NOMO-1 (cell line): ENCODE measurements around the gene IMMP2L.
"Not testable (repeated sequence)": the region's sequence is repeated elsewhere in the genome, so short reads cannot be mapped to it uniquely, and the experiment has no call there.

ENCODE experiments used
- DNase-seq, 2 experiments: peaks; one replicate each; lab custom pipeline; 2025; ENCODE audit not compliant: unreplicated experiment in 2 of 2; lab: John Stamatoyannopoulos, UW

Gene IMMP2L

DNA sequence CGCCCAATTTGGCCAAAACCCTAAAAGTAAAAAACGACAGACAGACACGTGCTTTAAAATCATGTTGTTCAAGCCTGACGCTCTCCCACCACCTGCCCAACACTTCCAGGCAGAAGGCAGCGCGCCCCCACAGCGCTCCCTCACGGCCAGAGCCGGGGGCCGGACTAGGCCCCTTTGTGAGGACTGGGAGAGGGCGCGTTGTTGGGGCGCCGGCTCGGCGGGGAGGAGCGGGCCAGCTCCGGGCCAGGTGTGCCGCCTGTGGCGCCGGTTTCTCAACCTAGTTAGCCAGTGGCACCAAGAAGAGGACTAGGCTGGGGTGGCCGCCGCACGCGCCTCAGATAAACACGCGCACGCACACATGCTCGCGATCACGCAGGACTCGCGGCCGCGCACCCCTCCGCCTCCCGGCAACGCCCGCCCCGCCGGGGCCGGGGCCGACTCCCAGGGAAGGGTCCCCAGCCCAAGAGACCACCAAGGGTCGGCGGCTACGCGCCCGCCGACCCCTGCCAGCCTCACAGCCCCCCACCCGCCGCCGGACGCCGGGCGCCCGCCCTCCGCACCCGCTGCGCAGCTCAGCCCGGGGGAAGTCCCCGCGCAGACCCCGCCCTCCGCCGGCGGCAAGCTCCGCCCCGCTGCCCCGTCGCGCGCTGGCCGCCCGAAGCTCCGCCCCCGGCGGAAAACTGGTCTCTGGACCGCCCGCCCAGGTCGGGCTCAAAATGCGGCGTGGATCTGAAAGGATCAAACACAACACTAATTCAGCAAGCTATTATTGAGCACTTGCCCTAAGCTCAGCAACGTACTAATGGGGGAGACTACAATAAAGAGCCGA, at the start of gene IMMP2L:
Gene IMMP2L (minus strand): TSS at position 589 of the 829 bp plus-strand sequence.
- peak; percentile 42 to 69 for DNase-seq

GRCh38 chr7:111609483-111610254, 47.4 kb upstream of the IMMP2L start:
- DNase-seq = not testable (repeated sequence)

DNA sequence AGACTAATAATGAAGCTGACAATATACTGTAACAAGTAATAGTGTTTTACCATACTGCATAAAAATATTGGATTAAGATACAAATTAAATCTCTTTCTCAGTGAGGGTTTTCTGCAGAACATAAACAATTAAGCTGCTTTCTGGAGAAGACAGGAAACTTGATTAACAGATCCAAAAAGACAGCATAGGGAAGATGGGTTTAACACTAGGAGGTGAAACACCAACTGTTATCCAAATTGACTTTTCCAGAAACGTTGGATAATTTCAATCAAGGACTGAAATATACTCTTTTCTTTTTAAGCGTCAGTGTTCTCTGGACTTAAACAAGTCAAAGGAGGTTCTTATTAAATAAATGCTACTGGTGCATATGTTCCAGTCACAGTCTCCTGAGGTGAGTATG, 45.3 kb upstream of the IMMP2L start:
- DNase-seq = no peak

GRCh38 chr7:111605246-111605645, 43.0 kb upstream of the IMMP2L start:
- no peak for DNase-seq

- DNase-seq = no peak
Observed at GRCh38 chr7:111600091-111600490, 37.8 kb upstream of the IMMP2L start.

DNA sequence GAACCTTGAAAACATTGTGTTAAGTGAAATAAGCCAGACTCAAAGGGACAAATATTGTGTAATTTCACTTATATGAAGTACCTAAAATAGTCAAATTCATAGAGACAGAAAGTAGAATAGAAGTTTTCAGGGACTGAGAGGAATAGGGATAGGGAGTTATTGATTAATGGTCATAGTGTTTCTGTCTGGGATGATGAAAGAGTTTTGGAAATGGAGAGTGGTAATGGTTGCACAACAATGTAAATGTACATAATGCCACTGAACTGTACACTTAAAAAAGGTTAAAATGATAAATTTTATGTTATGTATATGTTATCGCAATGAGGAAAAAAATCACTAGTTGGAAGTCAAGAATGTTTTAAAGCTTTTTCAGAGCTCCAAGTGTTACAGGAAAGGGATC, 33.5 kb upstream of the IMMP2L start:
- DNase-seq = no peak

GRCh38 chr7:111594602-111595001, 32.3 kb upstream of the IMMP2L start:
- no peak for DNase-seq

DNA sequence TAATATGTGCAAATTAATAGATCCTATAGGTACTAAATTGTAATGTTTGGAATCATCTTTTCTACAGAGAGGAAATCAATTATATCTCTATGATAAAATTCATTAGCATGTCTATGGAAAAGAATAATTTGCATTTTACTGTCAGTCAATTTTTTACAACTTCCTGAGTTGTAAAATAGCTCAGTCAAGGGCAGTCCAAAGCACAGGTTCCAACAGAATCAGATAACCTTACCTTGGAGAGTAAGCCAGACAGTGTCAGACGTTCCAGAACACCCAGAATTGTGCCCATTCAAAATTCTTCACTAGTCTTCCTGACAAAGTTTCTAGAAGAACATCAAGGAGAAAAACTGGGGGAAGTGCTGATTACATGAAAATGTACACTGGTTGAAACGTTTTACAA, 31.1 kb upstream of the IMMP2L start:
- no peak for DNase-seq

- DNase-seq = no peak
Observed at GRCh38 chr7:111588065-111588433, 25.8 kb upstream of the IMMP2L start.

- no peak for DNase-seq
Observed at GRCh38 chr7:111587410-111588064, 25.2 kb upstream of the IMMP2L start.

DNA sequence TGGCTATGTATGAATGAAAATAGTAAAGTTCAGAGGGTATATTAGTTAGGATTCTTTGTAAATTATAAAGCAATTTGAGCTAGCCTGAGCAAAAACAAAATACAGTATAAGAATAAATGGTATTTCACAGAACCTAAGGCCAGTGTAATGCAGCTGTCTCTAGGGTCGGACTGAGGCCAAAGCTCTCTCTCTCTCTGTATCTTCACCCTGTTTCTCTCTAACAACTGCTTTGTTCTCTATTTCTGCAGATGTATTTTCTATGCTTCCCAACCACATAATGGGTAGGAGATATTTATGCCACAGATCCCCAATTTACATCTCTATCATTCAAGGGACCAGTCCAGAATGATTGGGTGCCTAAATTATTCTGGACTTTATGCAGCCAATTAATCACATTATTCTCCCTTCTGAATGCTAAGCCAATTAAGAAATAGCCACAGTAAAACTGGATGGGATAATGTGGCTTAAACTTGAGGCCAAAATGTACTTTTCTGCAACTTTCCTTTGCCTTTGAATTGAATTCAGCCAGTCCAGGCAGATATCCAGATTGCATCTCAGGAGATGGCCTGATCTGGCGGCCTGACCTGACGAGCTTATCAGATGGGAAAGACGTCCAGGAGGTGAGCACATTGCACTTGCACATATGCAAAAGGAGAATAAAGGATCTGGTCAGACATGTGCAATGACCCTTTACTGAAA, 24.6 kb upstream of the IMMP2L start:
- DNase-seq = no peak

- DNase-seq = not testable (repeated sequence)
Observed at GRCh38 chr7:111581784-111582488, 19.6 kb upstream of the IMMP2L start.

- DNase-seq = not testable (repeated sequence)
Observed at GRCh38 chr7:111581207-111581606, 18.9 kb upstream of the IMMP2L start.

DNA sequence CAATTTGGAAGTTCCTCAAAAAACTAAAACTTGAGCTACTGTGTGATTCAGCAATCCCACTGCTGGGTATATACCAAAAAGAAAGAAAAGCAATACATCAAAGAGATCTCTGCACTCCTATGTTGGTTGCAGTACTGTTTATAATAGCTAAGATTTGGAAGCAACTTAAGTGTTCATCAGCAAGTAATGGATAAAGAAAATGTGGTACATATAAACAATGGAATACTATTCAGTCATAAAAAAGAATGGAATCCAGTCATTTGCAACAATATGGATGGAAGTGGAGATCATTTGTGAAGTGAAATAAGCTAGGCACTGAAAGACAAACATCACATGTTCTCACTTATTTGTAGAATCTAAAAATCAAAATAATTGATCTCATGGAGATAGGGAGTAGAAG, 16.5 kb upstream of the IMMP2L start:
- DNase-seq = no peak

DNA sequence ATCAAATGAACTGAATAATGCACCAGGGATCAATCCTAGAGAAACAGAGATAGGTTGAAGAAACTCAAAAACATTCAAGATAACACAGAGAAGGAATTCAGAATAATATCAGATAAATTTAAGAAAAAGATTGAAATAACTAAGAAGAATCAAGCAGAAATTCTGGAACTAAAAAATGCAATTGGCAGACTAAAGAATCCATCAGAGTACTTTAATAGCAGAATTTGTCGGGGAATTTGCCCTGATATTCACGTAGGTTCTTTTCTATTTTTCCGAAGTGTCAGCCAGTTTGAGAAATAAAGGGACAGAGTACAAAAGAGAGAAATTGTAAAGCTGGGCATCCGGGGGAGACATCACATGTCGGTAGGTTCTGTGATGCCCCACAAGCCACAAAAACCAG, 9.4 kb upstream of the IMMP2L start:
- no peak for DNase-seq

GRCh38 chr7:111568870-111569462, 6.7 kb upstream of the IMMP2L start:
- no peak for DNase-seq

DNA sequence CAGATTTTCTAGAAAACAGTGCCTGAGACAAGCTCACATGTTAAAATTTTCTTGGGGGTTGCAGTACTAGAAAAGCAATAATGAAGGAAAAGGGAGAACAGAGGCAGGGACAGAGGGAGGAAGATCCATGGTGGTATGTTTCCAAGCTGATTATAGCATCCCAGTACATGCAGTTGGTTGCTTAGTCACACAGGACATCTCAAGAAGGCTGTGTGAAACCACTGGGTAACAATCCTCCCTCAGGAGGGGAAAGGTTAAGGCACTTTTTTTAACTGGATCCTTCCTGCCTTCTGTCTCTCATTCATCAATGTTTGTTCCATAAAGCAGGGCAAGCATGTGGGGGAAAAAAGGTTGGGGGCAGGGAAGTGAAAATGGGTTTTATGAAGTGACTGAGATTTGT, 6.1 kb upstream of the IMMP2L start:
- no peak for DNase-seq

GRCh38 chr7:111564078-111564477, 1.8 kb upstream of the IMMP2L start:
- DNase-seq = no peak

DNA sequence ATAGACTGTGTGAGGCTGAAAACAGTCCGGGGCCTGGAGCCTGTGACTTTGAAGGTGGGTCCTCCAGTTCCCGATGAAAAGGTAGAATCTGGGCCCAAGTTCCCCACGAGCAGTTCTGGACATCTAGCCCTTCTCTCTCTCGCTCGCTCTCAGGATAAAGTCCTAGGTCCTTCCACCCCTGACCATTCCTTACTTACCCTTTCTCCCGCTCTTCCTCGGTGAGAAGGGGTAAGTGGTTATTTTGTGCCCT, 713 bp downstream of the IMMP2L start:
- DNase-seq = no peak
